ENCODE measurements around the gene TNFSF18.

The TNFSF18 gene

DNA sequence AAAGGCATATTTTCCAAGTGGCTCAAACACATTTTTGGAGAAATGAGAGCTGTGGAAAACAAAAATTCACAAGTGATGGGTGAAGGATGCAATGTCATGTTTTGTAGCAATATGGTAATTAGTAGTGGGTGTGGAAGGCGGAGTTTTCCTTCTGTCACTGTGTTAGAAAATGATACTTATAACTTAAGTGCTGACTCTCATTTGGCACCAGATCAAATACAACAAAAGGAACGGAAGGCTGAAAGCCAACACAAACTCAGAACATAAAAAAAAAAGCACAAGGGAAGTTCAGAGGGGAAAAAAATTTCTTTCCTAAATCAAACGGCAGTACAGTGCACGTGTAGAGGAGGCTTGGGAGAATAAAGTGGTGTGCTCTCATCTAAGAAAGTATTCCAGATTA is at the start of gene TNFSF18:
TSS of gene TNFSF18 (minus strand) at position 77 of the 400 bp plus-strand sequence. CDS start at position 32, 45 bp downstream.
- TF ChIP-seq CTCF (IDR thresholded peaks at IDR 0.05) = no peak
- H3K4me3 ChIP-seq = no peak within 1 kb of the TSS
- no peak for DNase-seq (ENCODE audit: low spot score)
- H3K27ac ChIP-seq = peak within 1 kb of the TSS in 1 of 2 donors; percentile 12

- H3K27ac ChIP-seq = no peak overlapping the region
Measured at GRCh38 chr1:173099166-173099565, 48.4 kb upstream of the TNFSF18 start.

GRCh38 chr1:173098117-173098516 is 47.4 kb upstream of the TNFSF18 start:
- no peak for DNase-seq (ENCODE audit: low spot score)
- TF ChIP-seq CTCF (IDR thresholded peaks at IDR 0.05) = no peak
- H3K4me3 ChIP-seq = no peak overlapping the region
- no peak overlapping the region for H3K27ac ChIP-seq

More at GRCh38 chr1:173099166-173099565, 48.4 kb upstream of the TNFSF18 start:
- no peak overlapping the region for H3K4me3 ChIP-seq
- no peak for TF ChIP-seq CTCF (IDR thresholded peaks at IDR 0.05)
- no peak for DNase-seq (ENCODE audit: low spot score)

- TF ChIP-seq CTCF (IDR thresholded peaks at IDR 0.05) = no peak
- H3K4me3 ChIP-seq = no peak overlapping the region
- no peak overlapping the region for H3K27ac ChIP-seq
- no peak for DNase-seq (ENCODE audit: low spot score)
Measured at GRCh38 chr1:173097001-173097400, 46.3 kb upstream of the TNFSF18 start.

DNA sequence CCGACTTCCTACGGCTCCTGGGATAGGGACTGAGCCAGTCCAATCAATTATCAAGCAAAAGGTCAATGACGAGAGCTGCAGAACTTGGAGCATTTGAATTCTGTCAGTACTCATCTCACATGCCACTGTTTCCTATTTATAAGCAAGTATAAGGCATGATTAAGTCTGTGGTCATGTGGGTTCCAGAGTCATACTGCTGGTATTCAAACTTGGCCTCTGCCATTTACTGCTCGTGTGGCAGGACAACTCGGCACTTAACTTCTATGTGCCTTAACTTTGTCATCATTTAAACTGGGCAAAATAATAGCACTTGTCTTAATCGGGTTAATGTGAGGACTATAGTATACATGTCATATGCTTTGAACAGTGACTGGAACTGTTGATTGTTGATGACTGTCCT is 44.9 kb upstream of the TNFSF18 start:
- no peak overlapping the region for H3K4me3 ChIP-seq
- TF ChIP-seq CTCF (IDR thresholded peaks at IDR 0.05) = no peak
- DNase-seq (ENCODE audit: low spot score) = no peak
- no peak overlapping the region for H3K27ac ChIP-seq

DNA sequence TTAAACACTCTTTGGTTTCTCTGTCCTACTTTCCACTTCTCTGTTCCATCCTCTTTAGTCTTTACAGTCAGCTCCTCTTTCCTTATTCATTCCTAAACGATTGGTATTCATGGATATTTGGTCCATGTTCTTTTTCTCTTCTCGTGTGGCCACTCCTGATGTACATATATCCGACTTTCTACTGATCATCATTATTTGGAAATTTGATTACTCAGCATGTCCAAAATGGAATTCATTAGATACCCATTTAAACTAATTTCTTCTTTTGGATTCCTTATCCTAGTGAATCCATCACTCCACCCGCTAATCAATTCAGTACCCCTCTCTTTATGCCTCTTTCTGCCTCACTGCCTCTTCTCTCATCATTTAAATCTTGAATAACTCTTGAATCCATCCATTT is 43.8 kb upstream of the TNFSF18 start:
- H3K27ac ChIP-seq = no peak overlapping the region
- DNase-seq (ENCODE audit: low spot score) = no peak
- no peak overlapping the region for H3K4me3 ChIP-seq
- TF ChIP-seq CTCF (IDR thresholded peaks at IDR 0.05) = no peak

DNA sequence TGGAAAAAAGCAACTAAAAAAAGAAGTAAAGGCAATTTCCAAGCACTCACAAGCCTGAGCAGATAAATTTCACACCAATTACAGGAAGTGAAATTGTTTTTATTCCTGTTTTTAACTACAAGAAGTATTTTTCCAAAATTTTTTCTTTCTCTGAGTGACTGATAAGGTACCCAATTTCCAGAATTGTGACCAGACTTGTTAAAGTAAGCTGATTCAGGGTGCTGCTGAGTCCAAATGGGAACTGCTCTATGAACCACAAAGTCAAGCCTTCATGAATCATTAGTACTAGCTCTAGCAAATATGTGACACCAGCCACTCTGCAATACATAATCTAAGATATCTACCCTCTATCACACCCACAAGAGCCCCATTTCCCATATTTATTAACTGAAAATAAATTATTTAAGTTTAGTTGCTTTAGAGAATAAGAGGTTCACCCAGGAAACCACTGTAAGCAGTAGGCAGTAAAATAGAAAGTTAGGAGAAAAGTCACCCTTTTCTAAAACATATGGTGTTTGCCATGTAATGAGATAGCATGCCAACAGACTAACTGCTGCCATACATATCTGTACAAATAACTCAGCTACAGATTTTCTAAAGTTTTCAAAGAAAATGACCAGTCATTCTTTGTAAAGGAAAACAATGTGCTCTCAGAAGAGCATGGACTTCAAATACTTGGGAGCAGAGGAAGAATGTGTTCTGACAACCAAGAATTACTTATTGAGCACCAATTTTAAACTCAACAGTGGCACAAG is 43.1 kb upstream of the TNFSF18 start:
- Histone ChIP-seq H3K27ac (no peak overlapping the region), H3K4me3 (no peak overlapping the region)
- TF ChIP-seq CTCF (IDR thresholded peaks at IDR 0.05) = no peak
- no peak for DNase-seq (ENCODE audit: low spot score)

Data from coronary artery (tissue), 2 donors.